HUES64 (cell line): ENCODE measurements around the gene WWOX.

ENCODE experiments used
- H3K27ac ChIP-seq: 2 replicates; pipeline ENCODE4 v1.7.0; 2013; ENCODE audit warnings: low read depth, low read length, inconsistent platforms
- H3K27me3 ChIP-seq: 2 replicates; pipeline ENCODE4 v1.6.1; 2013; ENCODE audit warnings: mild to moderate bottlenecking, low read length; ENCODE audit not compliant: insufficient read depth
- H3K36me3 ChIP-seq: 2 replicates; pipeline ENCODE4 v1.6.1; 2013; ENCODE audit warnings: mild to moderate bottlenecking, low read length; ENCODE audit not compliant: insufficient read depth
- H3K4me1 ChIP-seq: 2 replicates; pipeline ENCODE4 v1.6.1; 2013; ENCODE audit warnings: mild to moderate bottlenecking, low read length, moderate library complexity; ENCODE audit not compliant: insufficient read depth
- H3K4me3 ChIP-seq: 2 replicates; pipeline ENCODE4 v1.5.1; 2013; ENCODE audit warnings: mild to moderate bottlenecking, low read length, moderate library complexity
- H3K9ac ChIP-seq: 2 replicates; pipeline ENCODE4 v1.6.1; 2013; ENCODE audit warnings: mild to moderate bottlenecking, low read depth, low read length
- H3K9me3 ChIP-seq: 2 replicates; pipeline ENCODE4 v1.6.1; 2013; ENCODE audit warnings: low read depth, low read length; ENCODE audit not compliant: insufficient read depth
- WGBS: fragments of 150-250, 120-280 bp; methylation state at CpG from one replicate; pipeline ENCODE4 v1.1.7; 2013; ENCODE audit warnings: missing lambda C conversion rate; 5-methylcytosine and 5-hydroxymethylcytosine counted together

Gene WWOX

GRCh38 chr16:78795433-78795832 lies 696.0 kb downstream of the WWOX start:
- no peaks in the 10 kb centered on the region for H3K36me3 ChIP-seq
- 100% methylated on average over 1 of the region's 1 CpG for WGBS
- H3K27ac ChIP-seq = no peak overlapping the region
- no peaks in the 10 kb centered on the region for H3K4me1 ChIP-seq
- peaks cover 3% of the 10 kb centered on the region; the same call in 1 of the 2 replicates for H3K9me3 ChIP-seq
- no peaks in the 10 kb centered on the region for H3K27me3 ChIP-seq
- H3K9ac ChIP-seq = no peak overlapping the region
- H3K4me3 ChIP-seq = no peak overlapping the region

- Histone ChIP-seq H3K4me1 (no peaks in the 10 kb centered on the region), H3K4me3 (no peak overlapping the region), H3K9ac (no peak overlapping the region), H3K9me3 (peaks cover 3% of the 10 kb centered on the region; the same call in 1 of the 2 replicates), H3K36me3 (no peaks in the 10 kb centered on the region), H3K27ac (no peak overlapping the region), H3K27me3 (no peaks in the 10 kb centered on the region)
- WGBS = 77% methylated on average over 3 of the region's 3 CpGs
Measured at GRCh38 chr16:78796221-78796866, 696.9 kb downstream of the WWOX start.

GRCh38 chr16:78799429-78799828 lies 700.0 kb downstream of the WWOX start:
- no peak overlapping the region for H3K4me3 ChIP-seq
- H3K9me3 ChIP-seq = peaks cover 3% of the 10 kb centered on the region; the same call in 1 of the 2 replicates
- no peak overlapping the region for H3K9ac ChIP-seq
- no peaks in the 10 kb centered on the region for H3K36me3 ChIP-seq
- H3K27me3 ChIP-seq = no peaks in the 10 kb centered on the region
- no peak overlapping the region for H3K27ac ChIP-seq
- no peaks in the 10 kb centered on the region for H3K4me1 ChIP-seq
- WGBS = 78% methylated on average over 4 of the region's 5 CpGs

- no peak overlapping the region for H3K4me3 ChIP-seq
- peaks cover 3% of the 10 kb centered on the region; the same call in 1 of the 2 replicates for H3K9me3 ChIP-seq
- no peak overlapping the region for H3K27ac ChIP-seq
- H3K9ac ChIP-seq = no peak overlapping the region
- 80% methylated on average over 3 of the region's 3 CpGs for WGBS
- no peaks in the 10 kb centered on the region for H3K27me3 ChIP-seq
- H3K36me3 ChIP-seq = no peaks in the 10 kb centered on the region
- H3K4me1 ChIP-seq = no peaks in the 10 kb centered on the region
Measured at GRCh38 chr16:78800523-78800922, 701.1 kb downstream of the WWOX start.

GRCh38 chr16:78804058-78804735 lies 704.7 kb downstream of the WWOX start:
- WGBS = 95% methylated on average over 13 of the region's 13 CpGs
- Histone ChIP-seq H3K27me3 (no peaks in the 10 kb centered on the region), H3K4me3 (no peak overlapping the region), H3K9ac (no peak overlapping the region), H3K4me1 (no peaks in the 10 kb centered on the region), H3K36me3 (no peaks in the 10 kb centered on the region), H3K9me3 (no peaks in the 10 kb centered on the region), H3K27ac (no peak overlapping the region)

GRCh38 chr16:78805556-78805955 lies 706.1 kb downstream of the WWOX start:
- H3K4me1 ChIP-seq = no peaks in the 10 kb centered on the region
- H3K36me3 ChIP-seq = no peaks in the 10 kb centered on the region
- 100% methylated on average over 5 of the region's 5 CpGs for WGBS
- H3K9ac ChIP-seq = no peak overlapping the region
- no peaks in the 10 kb centered on the region for H3K27me3 ChIP-seq
- H3K4me3 ChIP-seq = no peak overlapping the region
- H3K27ac ChIP-seq = no peak overlapping the region
- H3K9me3 ChIP-seq = no peaks in the 10 kb centered on the region

GRCh38 chr16:78811247-78811646 lies 711.8 kb downstream of the WWOX start:
- no peak overlapping the region for H3K27ac ChIP-seq
- H3K36me3 ChIP-seq = no peaks in the 10 kb centered on the region
- H3K27me3 ChIP-seq = no peaks in the 10 kb centered on the region
- WGBS = 92% methylated on average over 1 of the region's 2 CpGs
- H3K4me3 ChIP-seq = no peak overlapping the region
- H3K4me1 ChIP-seq = no peaks in the 10 kb centered on the region
- no peak overlapping the region for H3K9ac ChIP-seq
- H3K9me3 ChIP-seq = no peaks in the 10 kb centered on the region

- WGBS = 95% methylated on average over 6 of the region's 6 CpGs
- H3K27ac ChIP-seq = no peak overlapping the region
- no peaks in the 10 kb centered on the region for H3K36me3 ChIP-seq
- H3K9ac ChIP-seq = no peak overlapping the region
- H3K9me3 ChIP-seq = no peaks in the 10 kb centered on the region
- no peak overlapping the region for H3K4me3 ChIP-seq
- H3K27me3 ChIP-seq = no peaks in the 10 kb centered on the region
- no peaks in the 10 kb centered on the region for H3K4me1 ChIP-seq
Measured at GRCh38 chr16:78812582-78812981, 713.1 kb downstream of the WWOX start.

GRCh38 chr16:78813661-78814311 lies 714.3 kb downstream of the WWOX start:
- H3K9ac ChIP-seq = no peak overlapping the region
- WGBS = 91% methylated on average over 10 of the region's 10 CpGs
- no peaks in the 10 kb centered on the region for H3K4me1 ChIP-seq
- H3K27me3 ChIP-seq = no peaks in the 10 kb centered on the region
- H3K27ac ChIP-seq = no peak overlapping the region
- H3K36me3 ChIP-seq = no peaks in the 10 kb centered on the region
- H3K9me3 ChIP-seq = no peaks in the 10 kb centered on the region
- H3K4me3 ChIP-seq = no peak overlapping the region

- no peaks in the 10 kb centered on the region for H3K36me3 ChIP-seq
- no peak overlapping the region for H3K4me3 ChIP-seq
- no peaks in the 10 kb centered on the region for H3K9me3 ChIP-seq
- H3K9ac ChIP-seq = no peak overlapping the region
- no peaks in the 10 kb centered on the region for H3K27me3 ChIP-seq
- H3K4me1 ChIP-seq = no peaks in the 10 kb centered on the region
- H3K27ac ChIP-seq = no peak overlapping the region
- 95% methylated on average over 2 of the region's 2 CpGs for WGBS
Measured at GRCh38 chr16:78815713-78816112, 716.3 kb downstream of the WWOX start.

- no peak overlapping the region for H3K9ac ChIP-seq
- H3K27me3 ChIP-seq = no peaks in the 10 kb centered on the region
- H3K27ac ChIP-seq = no peak overlapping the region
- no peaks in the 10 kb centered on the region for H3K36me3 ChIP-seq
- H3K4me1 ChIP-seq = no peaks in the 10 kb centered on the region
- 100% methylated on average over 1 of the region's 2 CpGs for WGBS
- no peak overlapping the region for H3K4me3 ChIP-seq
- H3K9me3 ChIP-seq = no peaks in the 10 kb centered on the region
Measured at GRCh38 chr16:78816499-78817195, 717.2 kb downstream of the WWOX start.
